Fibroblast of the aortic adventitia (primary cell): Measurements from ENCODE around the gene PEAK1. TPM values are rescaled to one million over a fixed set of nuclear protein-coding genes. Genes with fewer than 3 reads are reported as not detected.

ENCODE experiments used
- DNase-seq: peaks from one replicate; pipeline ENCODE4 v3.0.0-alpha.2; 2010; ENCODE audit warnings: low read depth
- H3K4me3 ChIP-seq: 2 replicates; pipeline ENCODE4 v1.5.1; 2011; ENCODE audit warnings: low read depth, mild to moderate bottlenecking, control low read depth, low read length, moderate library complexity
- total RNA-seq: library from RNA; depleted of rRNA; stranded (reverse); fragments of >200 nt; gene quantifications from 2 replicates; pipeline ENCODE4 v1.2.3, GENCODE V29; 2012; ENCODE audit warnings: low replicate concordance
- TF ChIP-seq, protein P1 (sequence below): IDR thresholded peaks from 2 replicates; pipeline ENCODE4 v1.5.1; 2011; ENCODE audit warnings: mild to moderate bottlenecking, low read length, control low read depth, inconsistent platforms; ENCODE audit not compliant: insufficient read depth

Gene PEAK1
- total RNA-seq, 1 donor = 98.2 TPM

DNA sequence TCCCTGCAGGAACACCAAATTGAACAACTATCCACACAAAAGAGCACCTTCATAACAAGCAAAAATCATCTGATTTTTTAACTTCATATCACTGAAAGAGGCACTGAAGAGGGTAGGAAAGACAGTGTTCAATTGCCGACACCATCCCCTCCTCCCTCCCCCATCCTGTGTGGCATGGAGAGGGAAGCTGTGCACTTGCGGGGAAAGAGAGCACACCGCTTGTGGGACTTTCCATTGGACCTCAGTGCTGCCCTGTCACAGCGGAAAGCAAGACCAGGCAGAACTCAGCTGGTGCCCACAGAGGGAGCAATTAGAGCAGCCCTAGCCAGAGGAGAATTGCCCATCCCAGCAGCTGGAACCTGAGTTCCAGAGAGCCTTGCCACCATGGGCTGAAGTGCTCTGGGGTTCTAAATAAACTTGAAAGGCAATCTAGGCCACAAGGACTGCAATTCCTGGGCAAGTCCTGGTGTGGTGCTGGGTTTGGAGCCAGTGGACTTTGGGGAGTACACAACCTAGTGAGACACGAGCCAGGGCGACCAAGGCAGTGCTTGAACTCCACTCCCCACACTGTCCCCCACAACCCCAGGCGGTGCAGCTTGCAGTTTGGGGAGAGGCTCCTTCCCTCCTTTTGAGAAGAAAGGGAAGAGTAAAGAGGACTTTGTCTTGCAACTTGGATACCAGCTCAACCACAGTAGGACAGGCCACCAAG lies 27.0 kb downstream of the PEAK1 start:
- no peak for DNase-seq
- TF ChIP-seq, protein P1, sequence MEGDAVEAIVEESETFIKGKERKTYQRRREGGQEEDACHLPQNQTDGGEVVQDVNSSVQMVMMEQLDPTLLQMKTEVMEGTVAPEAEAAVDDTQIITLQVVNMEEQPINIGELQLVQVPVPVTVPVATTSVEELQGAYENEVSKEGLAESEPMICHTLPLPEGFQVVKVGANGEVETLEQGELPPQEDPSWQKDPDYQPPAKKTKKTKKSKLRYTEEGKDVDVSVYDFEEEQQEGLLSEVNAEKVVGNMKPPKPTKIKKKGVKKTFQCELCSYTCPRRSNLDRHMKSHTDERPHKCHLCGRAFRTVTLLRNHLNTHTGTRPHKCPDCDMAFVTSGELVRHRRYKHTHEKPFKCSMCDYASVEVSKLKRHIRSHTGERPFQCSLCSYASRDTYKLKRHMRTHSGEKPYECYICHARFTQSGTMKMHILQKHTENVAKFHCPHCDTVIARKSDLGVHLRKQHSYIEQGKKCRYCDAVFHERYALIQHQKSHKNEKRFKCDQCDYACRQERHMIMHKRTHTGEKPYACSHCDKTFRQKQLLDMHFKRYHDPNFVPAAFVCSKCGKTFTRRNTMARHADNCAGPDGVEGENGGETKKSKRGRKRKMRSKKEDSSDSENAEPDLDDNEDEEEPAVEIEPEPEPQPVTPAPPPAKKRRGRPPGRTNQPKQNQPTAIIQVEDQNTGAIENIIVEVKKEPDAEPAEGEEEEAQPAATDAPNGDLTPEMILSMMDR = no peak
- no peak overlapping the region for H3K4me3 ChIP-seq

DNA sequence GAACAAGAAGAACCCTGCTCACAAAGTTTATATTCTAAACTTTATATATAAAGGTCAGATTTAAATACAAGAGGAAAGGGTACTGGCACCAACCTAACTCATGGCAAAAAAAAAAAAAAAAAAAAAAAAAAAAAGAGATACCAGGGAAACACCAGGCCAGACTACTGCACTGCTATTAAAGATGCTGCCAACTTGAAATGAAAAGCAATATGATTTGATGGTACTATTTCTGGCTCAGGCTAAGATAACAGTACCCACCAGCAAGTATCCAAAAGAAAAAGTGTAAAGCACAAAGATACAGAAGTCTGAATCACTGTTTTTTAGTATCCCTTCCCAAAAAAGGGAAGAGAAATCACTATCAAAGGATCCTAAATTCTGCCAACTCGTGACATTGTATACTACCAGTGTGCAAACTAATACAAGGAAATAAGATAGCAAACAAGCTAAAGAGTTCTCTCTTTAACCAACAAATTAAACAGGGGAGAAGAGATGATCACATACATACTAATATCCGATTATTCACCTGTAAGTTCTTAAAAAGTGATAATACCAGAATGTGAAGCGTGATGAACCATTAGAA lies 28.4 kb downstream of the PEAK1 start:
- no peak for DNase-seq
- TF ChIP-seq, protein P1 = no peak
- H3K4me3 ChIP-seq = no peak overlapping the region

DNA sequence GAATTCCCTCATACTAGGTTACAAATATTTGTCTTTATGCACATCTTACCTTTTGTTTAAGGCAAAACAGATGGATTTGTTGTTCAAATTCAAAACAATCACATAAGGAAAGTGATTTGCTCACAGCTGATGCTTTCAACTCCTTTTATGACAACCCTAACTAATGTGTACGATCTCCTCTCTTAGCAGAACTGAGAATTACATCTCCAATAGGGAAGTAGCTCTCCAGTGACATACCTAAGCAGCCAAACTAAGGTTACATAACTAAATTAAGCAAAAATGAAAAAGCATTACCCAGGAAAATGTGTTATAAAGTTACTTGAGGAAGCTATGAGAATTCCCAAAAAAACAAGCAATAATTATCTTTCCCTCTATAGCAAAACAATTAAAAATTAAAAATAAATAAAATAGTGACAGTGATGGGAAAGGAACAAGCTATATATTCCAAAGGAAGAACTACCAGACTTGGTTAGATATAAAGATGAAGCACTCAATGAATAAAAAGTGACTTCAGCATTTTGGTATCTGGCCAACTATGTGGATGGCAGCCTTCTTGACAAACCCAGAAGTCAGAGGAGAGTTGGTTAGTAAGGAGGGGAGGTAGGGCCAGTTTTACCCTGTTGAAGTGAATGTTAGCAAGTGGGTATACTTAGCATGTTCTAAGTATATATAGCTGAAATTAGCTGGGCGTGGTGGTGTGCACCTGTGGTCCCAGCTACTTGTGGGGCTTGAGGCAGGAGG lies 32.4 kb downstream of the PEAK1 start:
- TF ChIP-seq, protein P1 = no peak

DNA sequence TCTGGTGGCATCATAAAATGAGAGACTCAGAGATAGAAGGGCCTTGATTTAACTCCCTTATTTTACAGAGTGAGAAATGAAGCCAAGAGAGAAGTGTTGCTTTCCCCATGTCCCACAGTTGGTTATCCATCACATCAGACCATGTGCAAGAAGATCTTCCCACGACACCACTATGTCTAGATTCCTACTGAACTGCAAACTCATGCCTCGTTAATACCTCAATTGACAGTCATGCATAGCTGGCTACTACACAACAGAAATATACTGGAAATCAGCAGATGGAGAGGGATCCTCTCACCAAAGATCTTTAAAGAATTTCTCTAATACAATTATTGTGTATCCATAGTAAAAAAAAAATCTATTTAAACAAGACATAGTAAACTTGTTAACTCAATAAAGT lies 33.3 kb downstream of the PEAK1 start:
- TF ChIP-seq, protein P1 = no peak
- no peak overlapping the region for H3K4me3 ChIP-seq
- no peak for DNase-seq

More for the DNA sequence above, 32.4 kb downstream of the PEAK1 start:
- DNase-seq = peak; percentile 13
- no peak overlapping the region for H3K4me3 ChIP-seq

DNA sequence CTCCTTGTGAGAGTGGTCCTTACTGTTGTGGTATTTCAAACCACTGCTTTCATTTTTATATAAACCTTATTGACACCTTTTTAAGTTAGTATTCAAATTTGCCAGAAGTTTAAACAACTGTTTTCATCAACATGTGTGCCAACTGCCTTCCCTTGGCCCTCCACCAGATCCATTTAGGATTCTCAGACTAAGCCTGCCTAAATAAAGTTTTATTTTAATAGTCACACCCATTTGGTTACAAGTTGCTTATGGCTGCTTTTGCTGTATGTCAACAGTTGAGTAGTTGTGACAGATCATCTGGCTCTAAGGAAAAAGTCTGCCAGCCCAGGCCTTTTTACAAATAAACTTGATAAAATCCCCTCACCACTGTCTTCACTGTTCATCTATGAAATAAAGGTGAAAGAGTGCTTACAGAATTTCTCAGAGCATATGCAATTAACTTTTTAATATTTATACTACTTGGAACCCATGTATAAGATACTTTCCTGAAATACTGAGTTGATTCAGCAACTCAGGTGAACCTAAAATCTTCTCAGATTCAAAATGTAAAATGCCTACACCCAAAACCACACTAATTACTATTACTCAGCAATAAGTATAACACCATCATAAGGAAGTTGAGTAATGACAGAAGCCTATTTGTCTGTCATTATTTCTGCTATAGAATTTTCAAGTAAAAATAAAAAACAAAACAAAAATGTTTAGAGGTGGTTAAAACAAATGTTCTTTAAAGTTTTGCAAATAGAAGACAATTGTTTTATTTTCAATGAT lies 35.1 kb downstream of the PEAK1 start:
- TF ChIP-seq, protein P1 = no peak
- DNase-seq = no peak

DNA sequence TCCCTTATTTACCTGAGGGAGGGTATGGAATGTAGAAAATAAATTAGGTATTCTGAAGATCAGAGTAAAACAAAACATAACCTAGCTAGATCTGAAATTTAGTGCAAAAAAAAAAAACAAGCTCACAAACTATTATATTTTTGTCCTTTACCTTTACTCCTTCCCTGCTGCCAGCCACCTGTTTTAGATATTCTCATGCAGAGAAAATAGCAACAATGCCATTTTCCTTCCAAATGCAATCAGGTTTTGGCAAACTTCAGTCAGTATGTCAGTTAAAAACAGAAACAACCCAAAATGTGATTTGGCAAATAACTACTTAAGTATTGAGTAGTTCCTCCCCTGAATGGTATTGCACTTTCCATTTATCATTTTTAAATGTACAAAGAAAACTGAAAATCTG lies 35.8 kb downstream of the PEAK1 start:
- H3K4me3 ChIP-seq = no peak overlapping the region
- DNase-seq = no peak
- TF ChIP-seq, protein P1 = no peak

More for the DNA sequence above, 35.1 kb downstream of the PEAK1 start:
- H3K4me3 ChIP-seq = no peak overlapping the region
